Right lobe of liver (tissue), 4 donors: Measurements from ENCODE around the gene EPHA2.

Experiments used
- POLR2A ChIP-seq: fragments of 450-650 bp; IDR thresholded peaks from one replicate; pipeline ENCODE4 v1.6.1; 2017; ENCODE audit warnings: antibody characterized with exemption, mild to moderate bottlenecking
- TF ChIP-seq, protein P1 (sequence below), 4 donors: fragments of 200-600 bp in 3 of 4; fragments of 450-650 bp in 1 of 4; IDR thresholded peaks; one replicate each; pipeline versions ENCODE4 v1.5.1 to v1.8.0; 2016 to 2022; ENCODE audit warnings: antibody characterized with exemption in 4 of 4, mild to moderate bottlenecking in 2 of 4
- donor health status: DM: no; HTN: no; CAD: no.
- donor health status: DM: no; HTN: no; CAD: no.
- donor health status: DM: no; HTN: yes; CAD: no.

DNA sequence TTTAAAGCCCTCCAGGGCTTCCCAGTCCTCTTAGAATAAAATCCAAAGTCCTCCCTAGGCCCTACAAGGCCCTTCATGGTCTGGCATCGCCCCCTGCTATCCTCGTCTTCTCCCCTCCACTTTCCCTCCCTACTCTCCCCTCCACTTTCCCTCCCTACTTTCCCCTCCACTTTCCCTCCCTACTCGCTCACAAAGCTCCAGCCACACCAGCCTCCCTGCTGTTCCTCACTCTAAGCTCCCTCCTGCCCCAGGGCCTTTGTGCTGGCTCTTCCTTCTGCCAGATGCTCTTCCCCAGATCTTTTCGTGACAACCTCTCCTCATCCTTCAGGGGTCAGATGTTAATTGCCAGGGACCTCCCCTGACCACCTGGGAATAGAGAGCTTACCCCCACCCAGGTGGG lies 43.8 kb upstream of the EPHA2 start:
- TF ChIP-seq, protein P1, sequence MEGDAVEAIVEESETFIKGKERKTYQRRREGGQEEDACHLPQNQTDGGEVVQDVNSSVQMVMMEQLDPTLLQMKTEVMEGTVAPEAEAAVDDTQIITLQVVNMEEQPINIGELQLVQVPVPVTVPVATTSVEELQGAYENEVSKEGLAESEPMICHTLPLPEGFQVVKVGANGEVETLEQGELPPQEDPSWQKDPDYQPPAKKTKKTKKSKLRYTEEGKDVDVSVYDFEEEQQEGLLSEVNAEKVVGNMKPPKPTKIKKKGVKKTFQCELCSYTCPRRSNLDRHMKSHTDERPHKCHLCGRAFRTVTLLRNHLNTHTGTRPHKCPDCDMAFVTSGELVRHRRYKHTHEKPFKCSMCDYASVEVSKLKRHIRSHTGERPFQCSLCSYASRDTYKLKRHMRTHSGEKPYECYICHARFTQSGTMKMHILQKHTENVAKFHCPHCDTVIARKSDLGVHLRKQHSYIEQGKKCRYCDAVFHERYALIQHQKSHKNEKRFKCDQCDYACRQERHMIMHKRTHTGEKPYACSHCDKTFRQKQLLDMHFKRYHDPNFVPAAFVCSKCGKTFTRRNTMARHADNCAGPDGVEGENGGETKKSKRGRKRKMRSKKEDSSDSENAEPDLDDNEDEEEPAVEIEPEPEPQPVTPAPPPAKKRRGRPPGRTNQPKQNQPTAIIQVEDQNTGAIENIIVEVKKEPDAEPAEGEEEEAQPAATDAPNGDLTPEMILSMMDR (IDR thresholded peaks at IDR 0.05), result no peak
- no peak for TF ChIP-seq POLR2A
